Fibroblast of lung (primary cell): ENCODE data around the gene MEF2D. TPM values are rescaled to one million over a fixed set of nuclear protein-coding genes. Genes with fewer than 3 reads are reported as not detected.

Experiments
- DNase-seq, 2 donors: peaks; one replicate each; pipeline versions ENCODE4 v3.0.0 to v3.0.0-alpha.2; 2010; ENCODE audit warnings: low read depth in 2 of 2
- H2AFZ ChIP-seq: 2 replicates; pipeline ENCODE4 v1.5.1; 2012; ENCODE audit warnings: low read length, control low read depth, inconsistent platforms
- H3K27ac ChIP-seq: 2 replicates; pipeline ENCODE4 v1.5.1; 2011; ENCODE audit warnings: low read length, control low read depth; ENCODE audit not compliant: insufficient read depth
- H3K27me3 ChIP-seq: 2 replicates; pipeline ENCODE4 v1.5.1; 2011; ENCODE audit warnings: mild to moderate bottlenecking, low read length; ENCODE audit not compliant: control insufficient read depth, insufficient read depth
- H3K36me3 ChIP-seq: 2 replicates; pipeline ENCODE4 v1.5.1; 2011; ENCODE audit warnings: low read length; ENCODE audit not compliant: control insufficient read depth, insufficient read depth
- H3K4me1 ChIP-seq: 2 replicates; pipeline ENCODE4 v1.5.1; 2011; ENCODE audit warnings: low read length; ENCODE audit not compliant: control insufficient read depth, insufficient read depth; ENCODE audit errors: extremely low read depth
- H3K4me2 ChIP-seq: 2 replicates; pipeline ENCODE4 v1.5.1; 2011; ENCODE audit warnings: low read length, control low read depth; ENCODE audit not compliant: insufficient read depth; ENCODE audit errors: extremely low read depth
- H3K4me3 ChIP-seq, 4 experiments: fragments of 200-600 bp in 1 of 4; sonication (generic) in 1 of 4; replicated peaks in 1 of 4; 2 replicates each; pipeline ENCODE4 v1.5.1; 2011 to 2016; ENCODE audit warnings: low read length in 4 of 4, low read depth in 3 of 4, mild to moderate bottlenecking in 3 of 4, control low read depth in 2 of 4, inconsistent platforms in 1 of 4, mixed read lengths in 1 of 4; ENCODE audit not compliant: insufficient read depth in 1 of 4; ENCODE audit errors: control extremely low read depth in 1 of 4
- H3K79me2 ChIP-seq: 2 replicates; pipeline ENCODE4 v1.5.1; 2012; ENCODE audit warnings: mild to moderate bottlenecking, low read length, inconsistent platforms; ENCODE audit not compliant: control insufficient read depth, insufficient read depth
- H3K9ac ChIP-seq: 2 replicates; pipeline ENCODE4 v1.5.1; 2011; ENCODE audit warnings: mild to moderate bottlenecking, low read length, control low read depth; ENCODE audit not compliant: insufficient read depth
- H3K9me3 ChIP-seq: 2 replicates; pipeline ENCODE4 v1.5.1; 2012; ENCODE audit warnings: low read depth, low read length; ENCODE audit not compliant: control insufficient read depth, insufficient read depth
- H4K20me1 ChIP-seq: 2 replicates; pipeline ENCODE4 v1.5.1; 2011; ENCODE audit warnings: low read length; ENCODE audit not compliant: control insufficient read depth, insufficient read depth; ENCODE audit errors: extremely low read depth
- CTCF ChIP-seq, 2 donors: IDR thresholded peaks in 1 of 2; conservative IDR thresholded peaks in 1 of 2; 1 replicate in 1 of 2; 2 replicates in 1 of 2; pipeline ENCODE4 v1.5.1; 2011 to 2012; ENCODE audit warnings: low read length in 2 of 2, control low read depth in 1 of 2, inconsistent platforms in 1 of 2, low read depth in 1 of 2, mild to moderate bottlenecking in 1 of 2
- EZH2 ChIP-seq: IDR thresholded peaks from 2 replicates; pipeline ENCODE4 v1.5.1; 2012; ENCODE audit warnings: low read length, control low read depth, mild to moderate bottlenecking; ENCODE audit errors: missing control alignments
- polyA plus RNA-seq, 2 donors: library from polyadenylated mRNA; depleted of rRNA in 1 of 2; stranded (reverse) in 1 of 2; unstranded in 1 of 2; fragments of >200 nt; gene quantifications; 2 replicates each; pipeline ENCODE4 v1.2.1, GENCODE V29; 2011 to 2012; ENCODE audit warnings: missing spikeins in 1 of 2
- total RNA-seq: library from RNA; depleted of rRNA; stranded (reverse); fragments of >200 nt; gene quantifications from 2 replicates; pipeline ENCODE4 v1.2.1, GENCODE V29; 2014

Gene MEF2D
- total and polyA plus RNA-seq, 2 donors (not counting 1 experiment from before 2014, with no cell fraction given), result 9.9 to 12.7 TPM

DNA sequence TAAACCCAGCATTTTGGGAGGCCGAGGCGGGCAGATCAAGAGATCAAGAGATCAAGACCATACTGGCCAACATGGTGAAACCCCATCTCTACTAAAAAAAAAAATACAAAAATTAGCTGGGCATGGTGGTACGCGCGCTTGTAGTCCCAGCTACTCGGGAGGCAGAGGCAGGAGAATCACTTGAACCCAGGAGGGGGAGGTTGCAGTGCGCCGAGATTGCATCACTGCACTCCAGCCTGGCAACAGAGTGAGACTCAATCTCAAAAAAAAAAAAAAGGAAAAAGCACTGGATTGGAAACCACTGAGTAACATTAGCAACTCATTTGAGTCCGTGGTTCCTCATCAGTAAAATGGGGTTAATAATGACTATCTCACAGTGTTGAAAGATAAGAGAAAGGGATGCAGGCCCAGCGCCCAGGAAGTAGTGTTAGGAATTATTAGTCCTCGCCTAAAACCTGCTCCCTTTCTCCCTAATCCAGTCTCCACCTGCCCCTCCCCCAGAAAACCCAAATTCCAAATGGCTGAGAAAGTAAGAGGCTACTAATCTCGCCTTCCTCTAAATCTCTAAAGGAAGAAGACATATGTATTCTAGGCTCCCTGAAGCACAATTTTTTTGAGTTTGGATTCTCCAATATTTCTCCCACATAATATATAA lies 82.0 kb downstream of the MEF2D start:
- no peak overlapping the region for H2AFZ ChIP-seq
- H3K4me3 ChIP-seq, result no peak overlapping the region
- TF ChIP-seq CTCF (conservative IDR thresholded peaks at IDR 0.05 in 1 of 2, IDR thresholded peaks at IDR 0.05 in 1 of 2; ENCODE audit: low read depth in 1 of 2, low read length in 2 of 2), result no peak
- no peak for TF ChIP-seq EZH2
- no peaks in the 10 kb centered on the region for H3K4me1 ChIP-seq
- no peak overlapping the region for H3K9ac ChIP-seq
- H3K27me3 ChIP-seq, result peaks cover 56% of the 10 kb centered on the region
- no peak overlapping the region for H3K4me2 ChIP-seq
- no peaks in the 10 kb centered on the region for H3K79me2 ChIP-seq
- no peak overlapping the region for H3K27ac ChIP-seq
- no peaks in the 10 kb centered on the region for H3K36me3 ChIP-seq
- DNase-seq, result no peak
- no peaks in the 10 kb centered on the region for H3K9me3 ChIP-seq
- H4K20me1 ChIP-seq, result no peaks in the 10 kb centered on the region

GRCh38 chr1:156417401-156418020 lies 83.1 kb downstream of the MEF2D start:
- Histone ChIP-seq H3K36me3 (no peaks in the 10 kb centered on the region), H3K4me3 (no peak overlapping the region), H4K20me1 (no peaks in the 10 kb centered on the region), H3K79me2 (no peaks in the 10 kb centered on the region), H3K27me3 (peaks cover 46% of the 10 kb centered on the region), H3K9ac (no peak overlapping the region), H3K4me1 (no peaks in the 10 kb centered on the region), H3K4me2 (no peak overlapping the region), H3K27ac (no peak overlapping the region), H2AFZ (no peak overlapping the region), H3K9me3 (no peaks in the 10 kb centered on the region)
- DNase-seq, result no peak
- TF ChIP-seq EZH2 (peak; percentile 22), CTCF (conservative IDR thresholded peaks at IDR 0.05 in 1 of 2, IDR thresholded peaks at IDR 0.05 in 1 of 2; ENCODE audit: low read depth in 1 of 2, low read length in 2 of 2) (no peak)

DNA sequence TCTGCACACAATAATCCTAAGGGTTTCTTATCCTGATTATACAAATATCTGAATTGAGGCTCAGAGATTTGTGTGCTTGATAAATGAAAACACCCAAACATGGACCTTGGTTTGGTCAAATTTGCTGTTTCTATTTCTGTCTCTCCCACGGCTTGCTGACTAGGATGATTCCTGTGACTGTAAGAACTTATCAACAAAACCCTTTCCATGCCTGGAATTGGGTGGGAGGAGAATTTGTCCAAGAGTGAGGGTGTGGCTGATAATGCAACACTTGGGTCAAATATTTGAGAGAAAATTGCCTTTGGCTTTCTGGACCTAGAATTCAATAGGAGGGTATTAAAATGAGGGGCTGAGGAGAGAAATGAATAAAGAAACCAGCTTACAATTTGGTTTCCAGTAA lies 83.6 kb downstream of the MEF2D start:
- Histone ChIP-seq H3K9me3 (no peaks in the 10 kb centered on the region), H4K20me1 (no peaks in the 10 kb centered on the region), H3K4me1 (no peaks in the 10 kb centered on the region), H3K36me3 (no peaks in the 10 kb centered on the region), H3K4me3 (no peak overlapping the region), H3K79me2 (no peaks in the 10 kb centered on the region), H2AFZ (no peak overlapping the region), H3K9ac (no peak overlapping the region), H3K4me2 (no peak overlapping the region), H3K27me3 (peaks cover 41% of the 10 kb centered on the region), H3K27ac (no peak overlapping the region)
- no peak for DNase-seq
- TF ChIP-seq CTCF (conservative IDR thresholded peaks at IDR 0.05 in 1 of 2, IDR thresholded peaks at IDR 0.05 in 1 of 2; ENCODE audit: low read depth in 1 of 2, low read length in 2 of 2) (no peak), EZH2 (no peak)
